PFSK-1 (cell line): ENCODE results near the gene FAM81A.

Experiments used
- POLR2AphosphoS5 ChIP-seq: IDR thresholded peaks from 2 replicates; pipeline ENCODE4 v1.6.1; 2012; ENCODE audit warnings: low read depth, mild to moderate bottlenecking, control low read depth, low read length, moderate library complexity
- REST ChIP-seq, 2 experiments: IDR thresholded peaks; 2 replicates each; pipeline versions ENCODE4 v1.6.1 to v1.8.0; 2011 to 2012; ENCODE audit warnings: low read depth in 2 of 2, low read length in 2 of 2, control low read depth in 1 of 2, inconsistent platforms in 1 of 2, mild to moderate bottlenecking in 1 of 2, moderate library complexity in 1 of 2; ENCODE audit not compliant: insufficient read depth in 1 of 2
- SIN3A ChIP-seq: IDR thresholded peaks from 2 replicates; pipeline ENCODE4 v1.6.1; 2012; ENCODE audit warnings: mild to moderate bottlenecking, low read length, moderate library complexity, borderline replicate concordance; ENCODE audit not compliant: insufficient read depth
- TAF1 ChIP-seq: IDR thresholded peaks from 2 replicates; pipeline ENCODE4 v1.6.1; 2012; ENCODE audit warnings: low read length, control low read depth, borderline replicate concordance; ENCODE audit not compliant: insufficient read depth

DNA sequence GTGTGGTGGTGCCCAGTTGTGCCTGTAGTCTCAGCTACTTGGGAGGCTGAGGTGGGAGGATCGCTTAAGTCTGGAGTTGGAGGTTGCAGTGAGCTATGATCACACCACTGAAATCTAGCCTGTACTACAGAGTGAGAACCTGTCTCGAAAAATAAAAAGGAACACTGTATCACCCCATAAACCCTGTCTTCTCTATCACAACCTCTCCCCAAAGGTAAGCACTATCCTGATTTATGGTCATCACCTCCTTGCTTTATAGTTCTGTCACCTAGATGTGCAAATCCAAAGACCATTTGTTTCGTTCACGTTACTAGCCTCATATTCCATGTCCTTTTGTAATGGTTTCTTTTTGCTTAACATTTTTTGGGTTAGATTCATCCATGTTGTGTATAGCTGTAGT, 123.6 kb downstream of the FAM81A start:
- TF ChIP-seq SIN3A, result no peak
- no peak for TF ChIP-seq POLR2AphosphoS5
- TF ChIP-seq REST (IDR thresholded peaks at IDR 0.05; ENCODE audit: insufficient read depth in 1 of 2, low read depth in 2 of 2, low read length in 2 of 2), result no peak
- TF ChIP-seq TAF1, result no peak
